SK-N-MC (cell line): ENCODE data around the gene HOXC11.

Experiments
- EZH2 ChIP-seq: fragments of 200-600 bp; sonication (generic); IDR thresholded peaks from one replicate; pipeline ENCODE4 v1.6.1; 2017; ENCODE audit warnings: antibody characterized with exemption
- FOXP2 ChIP-seq: optimal IDR thresholded peaks from 2 replicates; pipeline ENCODE3; 2011; ENCODE audit warnings: mild to moderate bottlenecking, moderate library complexity; ENCODE audit not compliant: insufficient read depth; ENCODE audit errors: extremely low read length, control extremely low read depth
- POLR2AphosphoS5 ChIP-seq: IDR thresholded peaks from 2 replicates; pipeline ENCODE4 v1.6.1; 2012; ENCODE audit warnings: mild to moderate bottlenecking, low read depth, low read length, borderline replicate concordance

DNA sequence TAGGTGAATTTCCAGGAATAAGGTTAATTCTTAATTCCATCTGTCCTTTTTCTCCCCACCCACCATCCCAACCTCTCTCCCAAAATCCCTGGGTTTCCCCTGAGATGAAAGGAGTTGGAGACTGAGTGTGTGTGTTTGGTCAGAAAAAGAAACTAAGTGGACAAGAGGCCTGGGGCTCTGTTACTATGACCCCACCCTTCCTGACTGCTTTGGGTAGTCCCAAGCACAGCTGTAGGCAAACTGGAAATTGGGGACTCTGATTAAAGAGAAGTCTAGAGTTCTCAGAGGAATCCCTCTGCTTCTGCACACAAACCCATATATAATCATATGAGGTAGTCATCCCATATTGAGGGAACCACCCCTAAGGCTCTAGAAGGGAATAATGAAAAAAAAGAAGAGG is 25.2 kb upstream of the HOXC11 start:
- no peak for TF ChIP-seq POLR2AphosphoS5
- TF ChIP-seq EZH2, result no peak
- TF ChIP-seq FOXP2, result no peak
